Activated CD8-positive, alpha-beta memory T cell treated with anti-CD3 and anti-CD28 coated beads, Interleukin-2, amount 50 U/mL, for 4 hours (primary cell): Measurements from ENCODE around the gene PDSS2.

Experiments used
- DNase-seq: peaks from one replicate; pipeline ENCODE4 v3.0.0-alpha.2; 2020

The PDSS2 gene

DNA sequence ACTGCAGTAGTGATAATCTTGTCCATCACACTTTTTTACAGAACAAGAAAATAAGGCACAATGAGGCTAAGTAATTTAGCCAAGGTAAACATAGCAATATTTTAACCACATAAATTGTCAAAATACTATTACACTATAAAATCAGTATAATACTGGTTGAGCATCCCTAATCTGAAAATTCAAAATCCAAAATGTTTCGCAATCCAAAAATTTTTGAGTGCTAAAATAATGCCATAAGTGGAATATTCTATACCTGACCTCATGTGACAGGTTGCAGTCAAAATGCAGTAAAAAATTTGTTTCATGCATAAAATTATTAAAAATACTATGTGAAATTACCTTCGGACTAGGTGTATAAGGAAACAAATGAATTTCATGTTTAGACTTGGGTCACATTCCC, 101.5 kb downstream of the PDSS2 start:
- no peak for DNase-seq

DNA sequence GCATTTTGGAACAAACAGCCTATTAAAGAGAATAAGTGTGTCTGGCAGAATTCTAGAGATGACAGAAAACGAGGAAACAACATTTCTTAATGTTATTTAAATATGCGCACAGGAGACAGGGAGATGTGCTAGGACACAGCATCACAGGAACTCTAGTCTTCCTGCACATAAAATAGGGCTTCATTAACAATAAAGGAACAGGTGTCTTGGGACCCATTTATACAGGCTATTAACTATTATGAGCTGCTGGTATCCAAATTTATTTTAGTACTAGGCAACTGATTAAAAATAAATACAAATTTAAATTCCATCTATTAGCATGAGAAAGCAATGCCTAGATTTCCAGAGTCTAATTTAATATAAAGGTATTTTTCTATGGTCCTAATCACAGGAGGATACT, 102.3 kb downstream of the PDSS2 start:
- DNase-seq: no peak

DNA sequence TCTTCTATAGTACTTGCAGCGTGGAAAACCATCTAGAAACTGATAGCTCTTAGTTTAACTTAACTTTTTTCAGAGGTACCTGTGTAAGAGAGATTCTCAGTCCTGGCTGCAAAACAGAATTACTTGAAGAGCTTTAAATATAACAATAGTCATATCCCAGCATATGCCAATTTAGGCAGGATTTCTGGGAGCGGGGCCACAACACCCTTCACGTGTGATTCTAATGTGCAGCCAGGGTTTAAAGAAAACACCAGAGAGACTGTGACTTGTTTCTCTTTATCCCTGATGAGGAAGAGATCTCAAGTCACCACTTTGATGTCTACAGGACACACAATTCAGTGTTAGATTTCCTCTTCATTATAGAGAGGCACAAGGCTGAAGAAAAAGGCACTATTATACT, 103.7 kb downstream of the PDSS2 start:
- no peak for DNase-seq

DNA sequence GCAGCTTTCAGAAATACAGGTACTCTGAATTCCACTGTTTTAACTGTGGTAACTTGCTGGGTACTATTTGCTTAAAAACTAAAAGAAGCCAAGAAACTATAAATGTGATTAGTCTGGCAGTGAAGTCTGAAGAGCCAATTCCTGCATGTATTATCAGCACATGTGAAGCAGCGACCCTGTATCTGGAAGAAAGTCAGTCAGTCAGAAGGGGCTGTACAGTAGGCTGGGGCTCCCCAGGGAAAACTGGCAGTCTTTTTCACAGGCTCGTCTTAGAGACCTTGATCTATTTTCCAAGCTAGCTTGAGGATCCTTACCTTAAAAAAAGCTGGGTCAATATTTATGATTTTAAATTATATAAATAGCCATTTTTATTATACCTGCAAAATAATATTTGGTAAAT, 104.9 kb downstream of the PDSS2 start:
- no peak for DNase-seq

DNA sequence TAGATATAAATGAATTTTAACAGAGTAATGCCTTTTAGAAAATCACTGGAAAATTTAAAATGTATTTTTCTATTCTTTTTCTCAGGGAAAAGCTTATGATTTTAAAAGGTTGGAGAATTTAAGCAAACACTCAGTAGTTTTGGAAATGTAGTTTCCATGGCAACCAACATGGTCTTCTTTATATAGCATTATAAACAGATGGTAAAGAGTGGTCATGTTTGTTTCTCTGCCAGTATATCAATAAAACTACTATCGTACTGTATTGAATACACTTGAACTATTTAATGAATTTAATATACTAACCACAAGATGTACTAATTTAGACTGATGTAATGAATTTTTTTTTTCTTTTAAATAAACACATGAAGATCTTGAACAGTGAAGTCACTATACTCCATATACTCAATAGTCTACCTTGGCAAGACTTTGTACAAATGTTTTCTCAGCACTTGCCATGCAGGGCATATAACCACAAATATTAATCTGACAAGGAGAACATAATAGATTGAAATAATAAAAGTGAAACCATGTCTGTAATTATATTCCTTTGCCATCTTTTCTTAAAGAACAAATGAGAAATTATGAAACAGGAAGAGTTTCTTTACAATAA, 105.5 kb downstream of the PDSS2 start:
- no peak for DNase-seq

DNA sequence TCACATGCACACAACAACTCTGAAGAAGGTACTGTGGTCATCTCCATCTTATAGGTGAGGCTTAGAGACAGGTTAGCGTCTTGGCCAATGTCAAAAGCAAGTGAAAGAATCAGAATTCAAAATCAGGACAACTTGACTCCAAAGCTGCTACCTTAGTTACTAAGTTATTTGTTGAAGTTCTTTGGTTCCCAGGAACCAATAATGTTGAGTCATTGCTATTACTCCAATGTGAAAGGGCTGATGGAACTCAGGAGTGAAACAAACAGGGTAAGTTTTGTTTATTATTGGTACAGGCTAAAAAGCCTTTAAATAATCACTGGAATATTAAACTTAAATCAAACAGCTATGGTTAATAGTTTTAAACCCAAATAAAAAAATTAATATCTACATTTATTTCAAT, 111.1 kb downstream of the PDSS2 start:
- no peak for DNase-seq

DNA sequence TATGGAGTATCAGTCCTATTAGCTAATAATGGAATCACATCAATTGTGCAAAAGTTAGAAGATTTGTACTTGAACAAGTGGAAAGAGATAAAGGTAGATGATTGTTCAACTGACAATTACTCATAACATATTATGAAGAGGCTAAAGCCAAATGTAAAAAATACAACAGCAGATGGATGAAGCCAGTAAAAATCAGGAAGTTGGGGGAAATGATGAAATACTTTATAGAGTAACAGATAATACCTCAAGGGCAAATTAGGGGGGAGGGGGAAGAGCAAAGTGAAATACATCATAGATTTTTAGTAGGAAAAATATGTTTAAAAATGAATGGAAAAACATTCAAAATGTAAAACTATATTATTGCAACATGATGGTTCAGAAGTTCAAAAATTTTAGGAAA, 114.0 kb downstream of the PDSS2 start:
- no peak for DNase-seq

DNA sequence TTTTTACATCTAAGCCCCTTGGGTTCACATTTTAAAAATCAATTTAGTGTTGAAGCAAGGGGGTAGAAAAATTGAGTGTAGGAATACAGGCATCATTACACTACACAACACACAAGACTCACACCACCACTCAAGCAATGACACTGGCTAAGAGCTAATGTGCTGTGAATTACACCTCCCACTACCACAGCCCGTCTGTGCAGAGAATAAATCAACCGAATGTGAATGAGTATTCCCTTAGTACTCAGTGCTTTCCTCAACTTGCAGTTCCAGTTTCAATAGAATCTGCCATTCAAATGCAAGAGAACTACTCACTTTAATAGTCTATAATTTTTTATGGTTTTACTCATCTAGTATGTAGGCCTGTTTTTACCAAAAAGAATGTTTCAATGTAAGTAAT, 114.4 kb downstream of the PDSS2 start:
- no peak for DNase-seq

DNA sequence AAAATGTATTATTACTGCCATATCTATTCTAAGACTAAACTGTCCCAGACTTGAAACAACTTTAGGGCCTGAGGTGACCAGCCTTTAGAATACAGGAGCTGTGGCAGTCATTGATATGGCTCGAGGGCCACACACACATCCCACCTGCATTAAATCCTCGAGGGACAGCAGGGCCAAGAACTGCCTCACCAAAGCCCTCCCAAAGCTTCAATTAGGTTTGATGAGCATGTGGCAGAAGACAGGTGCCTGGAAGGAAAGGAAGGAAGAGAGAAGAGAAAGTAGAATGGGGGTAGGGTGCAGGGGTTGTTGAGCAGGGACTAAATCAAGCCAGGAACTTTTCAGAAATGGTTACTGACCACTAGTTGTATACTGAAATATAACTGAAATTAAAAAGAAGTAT, 115.0 kb downstream of the PDSS2 start:
- no peak for DNase-seq

DNA sequence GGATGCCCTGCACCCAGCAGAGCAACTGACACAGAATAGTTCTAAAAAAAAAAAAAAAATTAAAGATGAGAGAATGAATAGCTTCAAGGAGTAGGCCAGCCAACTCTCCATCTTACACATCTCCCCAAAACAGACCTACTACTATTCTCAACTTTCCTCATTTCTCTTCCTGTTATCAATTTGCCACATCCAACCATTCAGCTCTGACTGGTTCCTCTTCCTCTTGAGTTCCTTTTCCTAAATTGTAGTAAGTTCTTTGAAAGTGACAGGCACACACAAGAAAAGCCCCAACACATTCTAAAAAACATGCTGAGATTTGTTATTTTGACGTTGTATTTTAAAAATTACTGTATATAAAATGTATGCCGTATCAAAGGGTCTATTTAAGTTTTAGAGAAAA, 117.2 kb downstream of the PDSS2 start:
- no peak for DNase-seq

DNA sequence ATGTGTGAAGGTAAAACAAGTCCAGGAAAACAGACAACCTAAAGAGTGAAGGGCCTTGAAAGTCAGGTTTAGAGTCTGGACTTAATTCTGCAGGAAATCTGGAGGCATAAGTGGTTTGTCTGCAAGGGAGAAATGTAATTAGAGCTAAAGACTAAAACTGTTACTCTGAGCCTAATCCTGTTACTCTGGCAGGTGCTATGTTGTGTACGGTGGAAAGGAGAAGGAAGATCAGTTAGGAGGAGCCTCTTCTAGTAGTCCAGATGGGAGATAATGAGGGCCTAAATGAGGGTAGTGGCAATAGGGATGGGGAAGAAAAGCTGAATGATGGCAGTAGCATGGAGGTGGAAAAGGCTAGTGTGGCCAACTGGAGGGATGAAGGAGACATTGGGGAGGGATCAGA, 118.5 kb downstream of the PDSS2 start:
- DNase-seq: no peak

DNA sequence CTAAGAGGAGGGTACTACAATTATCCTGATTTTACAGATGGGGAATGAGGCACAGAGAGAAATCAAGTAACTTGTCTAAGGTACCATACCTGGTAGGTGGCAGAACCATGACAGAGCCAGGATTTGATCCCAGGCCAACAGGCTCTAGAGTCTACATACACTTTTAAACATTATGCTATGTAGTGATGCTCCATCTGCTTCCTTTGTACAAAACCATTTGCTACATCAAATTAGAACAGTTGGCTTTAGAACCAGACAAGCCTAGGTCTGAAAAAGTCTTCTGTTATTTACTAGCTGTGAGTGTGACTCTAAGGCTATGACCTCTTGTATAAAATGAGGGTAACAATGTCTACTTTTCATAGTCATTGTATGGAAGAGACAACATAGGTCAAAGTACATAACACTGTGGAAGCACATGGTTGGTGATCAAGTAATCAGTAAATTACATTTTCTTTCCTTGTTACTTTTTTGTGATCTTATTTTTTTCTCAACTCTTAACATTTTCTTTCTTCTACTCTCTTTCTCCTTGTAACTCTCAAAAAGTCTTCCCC, 122.1 kb downstream of the PDSS2 start:
- DNase-seq: no peak

DNA sequence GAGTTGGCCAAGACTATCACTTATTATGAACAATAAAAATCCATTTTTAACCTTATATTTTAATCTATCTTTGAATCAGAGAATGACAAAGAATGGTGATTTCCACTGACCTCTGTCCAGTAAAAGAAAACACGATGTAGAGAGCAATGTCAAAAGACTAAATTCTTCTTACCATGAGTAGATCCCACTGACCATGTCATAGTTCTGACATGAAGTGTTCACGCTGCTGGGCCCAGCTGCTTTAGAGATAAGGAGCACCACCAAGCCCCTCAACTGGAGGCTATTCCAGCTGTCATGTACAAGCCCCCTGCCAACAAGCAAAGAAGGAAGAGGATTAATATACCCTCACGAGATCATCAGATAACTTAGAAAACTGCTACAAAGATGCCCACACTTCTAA, 125.3 kb downstream of the PDSS2 start:
- DNase-seq: no peak

DNA sequence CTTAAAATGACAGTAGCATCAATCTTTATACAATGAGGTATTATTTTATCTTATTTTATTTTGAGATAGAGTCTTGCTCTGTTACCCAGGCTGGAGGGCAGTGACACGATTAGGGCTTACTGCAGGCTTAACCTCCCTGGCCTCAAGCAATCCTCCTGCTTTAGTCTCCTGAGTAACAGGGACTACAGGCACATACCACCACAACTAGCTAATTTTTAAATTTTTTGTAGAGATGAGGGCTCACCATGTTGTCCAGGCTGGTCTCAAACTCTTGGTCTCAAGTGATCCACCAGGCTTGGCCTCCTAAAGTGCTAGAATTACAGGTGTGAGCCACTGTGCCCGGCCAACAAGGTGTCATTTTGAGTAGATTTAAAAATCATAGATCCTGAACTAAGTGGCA, 125.9 kb downstream of the PDSS2 start:
- no peak for DNase-seq

DNA sequence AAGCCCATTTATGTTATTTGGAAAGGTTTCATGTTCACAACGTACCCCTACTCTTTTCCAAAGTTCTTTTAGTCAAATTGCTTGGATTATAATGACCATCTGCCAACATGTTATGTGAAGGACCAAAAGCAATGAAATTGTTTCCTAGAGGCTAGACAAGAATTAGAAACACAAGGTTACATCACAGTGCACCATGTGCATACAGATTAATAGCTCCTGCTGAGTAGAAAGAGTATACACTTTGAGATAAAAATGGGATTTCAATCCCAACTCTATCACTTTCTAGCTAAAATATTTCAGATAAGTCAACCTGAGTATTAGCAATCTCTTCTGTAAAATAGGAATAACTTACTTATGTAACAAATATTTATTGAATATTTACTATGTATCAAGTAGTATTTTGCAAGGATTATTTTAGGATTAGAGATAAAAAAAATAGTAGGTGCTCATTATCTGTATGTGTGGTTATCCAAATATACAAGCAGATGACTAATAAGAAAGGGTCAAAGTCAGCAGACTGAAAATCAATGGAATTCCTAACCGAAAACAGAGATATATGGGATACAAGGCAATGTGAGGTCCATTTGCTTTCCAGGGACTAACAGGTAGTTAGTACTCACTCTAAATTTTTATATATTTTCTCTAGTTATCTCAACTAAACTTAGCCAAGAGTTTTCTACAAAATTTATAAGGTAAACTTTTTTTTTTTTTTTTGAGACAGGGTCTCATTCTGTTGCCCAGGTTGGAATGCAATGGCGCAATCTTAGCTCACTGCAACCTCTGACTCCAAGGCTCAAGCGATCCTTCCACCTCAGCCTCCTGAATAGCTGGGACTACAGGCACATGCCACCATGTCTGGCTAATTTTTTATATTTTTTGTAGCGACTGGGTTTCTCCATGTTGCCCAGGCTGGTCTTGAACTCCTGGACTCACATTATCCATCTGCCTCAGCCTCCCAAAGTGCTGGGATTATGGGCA, 127.7 kb downstream of the PDSS2 start:
- no peak for DNase-seq

DNA sequence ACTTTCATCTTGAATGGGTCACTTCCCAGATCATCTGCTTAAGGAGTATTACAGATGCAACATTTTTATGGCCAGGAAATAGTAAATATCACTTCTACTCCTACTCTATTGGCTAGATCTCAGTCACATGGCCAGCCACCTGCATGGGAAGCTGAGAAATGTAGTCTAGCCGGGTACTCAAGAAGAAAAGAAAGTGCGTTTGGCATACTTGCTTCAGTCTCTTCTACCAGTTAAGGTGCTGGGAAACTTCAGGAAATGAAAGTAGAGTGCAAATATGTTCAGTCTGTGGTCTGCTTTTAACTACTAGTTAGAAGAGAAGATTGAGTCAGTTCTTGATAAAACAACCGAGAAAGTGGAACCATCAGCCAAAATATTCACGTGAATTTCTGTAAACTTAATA, 129.2 kb downstream of the PDSS2 start:
- DNase-seq: no peak

DNA sequence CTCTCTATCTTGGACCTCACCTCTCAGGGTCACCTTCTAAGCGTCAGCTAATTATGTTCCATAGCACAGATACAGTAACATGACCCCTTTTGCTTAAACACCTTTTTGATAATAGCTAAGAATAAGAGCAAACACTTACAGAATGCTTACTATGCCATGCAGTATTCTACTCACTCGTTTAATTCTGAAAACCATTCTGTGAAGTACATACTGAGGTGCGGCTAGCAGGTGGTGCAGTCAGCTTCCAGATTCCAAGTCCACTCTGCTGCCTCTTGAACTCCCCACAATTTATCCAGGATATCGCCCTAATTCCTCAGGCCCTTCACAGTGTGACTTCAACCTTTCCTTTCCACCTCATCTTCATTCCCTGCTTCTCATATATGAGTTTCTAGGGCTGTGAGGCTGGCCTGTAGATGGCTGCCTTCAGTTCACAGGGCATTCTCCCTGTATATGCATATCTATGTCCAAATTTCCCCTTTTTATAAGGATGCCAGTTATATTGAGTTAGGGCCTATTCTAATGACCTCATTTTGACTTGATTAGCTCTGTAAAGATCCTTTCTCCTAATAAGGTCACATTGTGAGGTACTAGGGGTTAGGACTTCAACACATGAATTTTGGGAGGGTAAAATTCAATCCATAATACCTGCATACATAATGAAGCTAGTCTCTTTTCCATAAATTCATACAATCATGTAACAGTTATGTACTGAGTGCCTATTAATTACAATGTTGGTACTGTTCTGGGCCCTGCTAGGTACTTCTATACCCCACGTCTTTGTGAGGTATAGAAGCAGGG, 130.1 kb downstream of the PDSS2 start:
- DNase-seq: no peak

DNA sequence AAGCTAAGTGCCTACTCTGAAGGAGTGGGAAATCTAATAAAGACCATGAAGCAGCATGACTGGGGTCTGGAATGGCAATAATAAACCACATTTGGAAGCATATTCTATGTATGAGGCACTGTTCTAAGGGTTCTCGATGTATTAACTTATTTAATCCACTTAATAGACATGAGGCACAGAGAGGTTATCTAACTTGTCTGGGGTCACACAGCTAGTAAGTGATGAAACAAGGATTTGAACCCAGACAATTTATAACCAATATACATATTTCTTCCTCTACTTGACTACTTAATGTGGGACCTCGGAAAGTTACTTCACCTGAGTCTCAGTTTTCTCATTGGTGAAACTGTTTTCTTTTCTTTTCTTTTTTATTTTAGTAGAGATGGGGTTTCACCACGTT, 131.3 kb downstream of the PDSS2 start:
- no peak for DNase-seq

DNA sequence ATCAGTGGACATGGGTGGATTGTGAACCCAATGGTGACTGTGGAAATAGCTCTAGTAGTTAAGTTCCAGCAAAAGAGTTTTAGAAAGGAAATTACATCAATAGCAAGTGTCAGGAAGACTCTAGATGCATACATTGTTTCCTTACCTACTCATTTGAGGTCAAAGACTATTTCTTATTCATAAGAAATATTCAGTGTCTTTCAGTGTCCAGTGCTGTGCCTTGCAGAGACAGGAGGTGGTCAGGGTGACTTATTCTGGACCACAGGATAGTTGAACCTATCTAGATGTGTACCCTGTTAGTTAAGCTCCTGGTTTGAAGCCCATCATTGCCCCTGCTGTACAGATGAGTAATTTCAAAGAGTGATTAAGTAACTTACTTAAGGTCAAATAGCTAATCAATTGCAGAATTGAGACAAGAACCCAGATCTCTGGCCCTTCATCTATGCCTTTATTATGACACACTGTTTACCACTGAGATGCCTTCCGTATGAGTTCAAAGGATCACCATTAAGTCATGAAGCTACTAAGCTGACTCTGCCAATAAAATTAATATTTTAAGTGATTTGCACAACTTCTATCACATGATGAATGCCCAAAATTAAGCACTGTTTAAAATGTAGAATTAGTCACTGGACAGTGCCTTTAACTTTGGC, 136.1 kb downstream of the PDSS2 start:
- DNase-seq: no peak

DNA sequence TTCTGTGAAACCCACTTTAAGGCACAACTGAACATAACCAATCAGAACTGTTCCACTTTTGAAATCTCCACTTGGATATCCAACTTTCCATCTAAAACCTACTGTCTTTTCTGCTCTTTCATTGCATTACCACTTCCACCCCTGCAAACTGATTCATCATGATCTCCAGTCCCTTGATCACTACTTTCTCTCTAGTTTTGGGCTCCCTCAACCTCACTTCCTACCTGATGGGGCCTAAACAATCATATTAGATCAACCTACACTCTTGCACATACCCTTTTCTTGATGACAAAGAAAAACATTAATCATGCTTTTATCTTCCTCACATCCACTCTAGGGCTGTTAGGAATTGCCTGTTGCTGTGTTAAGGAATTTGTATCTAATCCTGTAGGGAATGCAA, 137.6 kb downstream of the PDSS2 start:
- no peak for DNase-seq

DNA sequence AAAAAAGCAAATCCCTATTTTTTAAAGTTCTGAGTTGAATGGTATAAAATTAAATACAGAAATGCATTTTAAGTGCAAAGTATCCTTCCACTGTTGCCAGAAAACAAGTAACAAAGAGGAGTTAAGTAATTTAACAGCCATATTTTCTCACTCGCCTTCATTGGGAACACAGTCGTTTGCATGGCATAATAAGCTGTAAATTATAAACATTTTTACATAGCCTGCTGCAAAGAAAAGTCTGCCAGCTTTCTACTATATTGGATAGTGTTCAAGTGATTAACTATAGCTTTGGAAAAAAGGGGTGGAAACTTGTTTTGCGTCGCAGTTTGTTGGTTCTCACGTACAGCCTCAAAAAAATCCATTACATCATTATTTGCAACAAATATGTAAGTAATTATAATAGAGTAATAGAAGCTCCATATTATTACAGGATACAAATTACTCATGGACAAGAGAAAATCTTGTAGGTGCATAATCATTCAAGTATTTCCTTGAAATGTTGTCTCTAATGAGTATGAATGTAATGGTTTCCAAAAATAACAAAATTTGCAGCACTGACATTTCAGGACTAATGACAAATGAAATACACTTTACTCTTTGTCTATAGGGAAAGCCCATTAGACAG, 139.3 kb downstream of the PDSS2 start:
- no peak for DNase-seq

DNA sequence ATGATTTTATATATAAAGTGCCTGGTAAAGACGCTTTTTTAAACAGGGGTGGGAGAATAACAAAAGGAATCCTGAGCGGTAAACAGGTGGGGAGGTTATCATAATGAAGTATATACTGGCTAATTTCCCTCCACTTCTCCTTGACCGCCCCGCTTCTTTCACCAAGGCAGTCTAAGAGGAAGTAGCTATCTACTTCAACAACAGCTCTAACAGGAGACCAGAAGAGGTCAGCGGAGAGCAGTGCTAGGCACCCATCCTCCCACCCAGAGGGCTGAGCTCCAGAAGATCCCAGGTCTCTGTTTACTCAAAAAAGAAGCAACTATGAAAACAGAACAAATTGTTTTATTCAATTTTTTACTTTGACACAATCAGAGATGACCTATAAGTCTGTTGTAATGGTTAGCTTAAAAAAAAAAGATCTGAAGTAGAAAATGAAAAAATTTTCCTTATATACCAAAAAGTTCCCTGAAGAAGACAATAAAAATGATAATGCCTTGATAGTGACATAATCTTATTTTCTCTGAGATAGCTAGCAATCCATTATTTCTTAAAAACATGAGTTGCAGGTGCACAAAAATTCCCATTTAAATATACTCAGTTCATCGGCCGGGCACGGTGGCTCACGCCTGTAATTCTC, 141.1 kb downstream of the PDSS2 start:
- peak; percentile 16 for DNase-seq
